Aorta (tissue), 5 donors: ENCODE data around the gene ADAMTS4. TPM values are rescaled to one million over a fixed set of nuclear protein-coding genes. Genes with fewer than 3 reads are reported as not detected.

ENCODE experiments used
- ATAC-seq: fragments of 200-7000 bp; cut with Tn5 transposase; one replicate; pipeline ENCODE4 v1.9.1; 2022; ENCODE audit warnings: moderate library complexity; ENCODE audit not compliant: low FRiP score
- DNase-seq, 2 donors: peaks; one replicate each; pipeline ENCODE4 v3.0.0-alpha.2; 2020
- H3K27ac ChIP-seq, 2 donors: one replicate each; pipeline ENCODE4 v1.5.1; 2013; ENCODE audit warnings: low read length in 2 of 2, mild to moderate bottlenecking in 2 of 2, moderate library complexity in 2 of 2, control low read depth in 1 of 2, inconsistent platforms in 1 of 2, low read depth in 1 of 2
- H3K27me3 ChIP-seq, 2 donors: one replicate each; pipeline ENCODE4 v1.6.1; 2013; ENCODE audit warnings: control low read depth in 1 of 2, low read length in 1 of 2, mild to moderate bottlenecking in 1 of 2, moderate library complexity in 1 of 2; ENCODE audit not compliant: insufficient read depth in 2 of 2, control insufficient read depth in 1 of 2
- H3K36me3 ChIP-seq, 2 donors: one replicate each; pipeline ENCODE4 v1.6.1; 2013; ENCODE audit warnings: control low read depth in 1 of 2, low read length in 1 of 2, mild to moderate bottlenecking in 1 of 2; ENCODE audit not compliant: insufficient read depth in 2 of 2, control insufficient read depth in 1 of 2
- H3K4me1 ChIP-seq, 2 donors: one replicate each; pipeline ENCODE4 v1.6.1; 2013; ENCODE audit warnings: low read length in 2 of 2, control low read depth in 1 of 2, mild to moderate bottlenecking in 1 of 2, moderate library complexity in 1 of 2; ENCODE audit not compliant: insufficient read depth in 2 of 2, control insufficient read depth in 1 of 2
- H3K4me3 ChIP-seq, 2 donors: one replicate each; pipeline ENCODE4 v1.5.1; 2013; ENCODE audit warnings: low read length in 2 of 2, control low read depth in 1 of 2, mild to moderate bottlenecking in 1 of 2
- H3K9me3 ChIP-seq: one replicate; pipeline ENCODE4 v1.6.1; 2013; ENCODE audit warnings: mild to moderate bottlenecking, low read length; ENCODE audit not compliant: control insufficient read depth
- WGBS, 2 donors: extraction: QIAGEN DNeasy Blood & Tissue Kit; methylation state at CpG; one replicate each; pipeline ENCODE4 v1.1.7; 2013; 5-methylcytosine and 5-hydroxymethylcytosine counted together
- intact Hi-C, 2 donors: fragments of 100-400 bp; cut with DNase I; formaldehyde crosslinking; loops; one replicate each; pipeline versions ENCODE4 v1.14.2 to v1.15.0; 2022
- microRNA-seq, 2 donors: library from miRNA; unstranded; fragments of <30 nt; microRNA quantifications; one replicate each; pipeline ENCODE4 v1.2.0, GENCODE V29; 2020
- polyA plus RNA-seq, 2 donors: library from polyadenylated mRNA; stranded (reverse); fragments of 200-250 nt; gene quantifications; one replicate each; pipeline ENCODE4 v1.2.3, GENCODE V29; 2013
- total RNA-seq, 2 donors: library from RNA; stranded (reverse); fragmentation: NEBNext Ultra II Directional; extraction: Animal tissue kit (Norgen Biotek cat#: 25700); gene quantifications; one replicate each; pipeline ENCODE4 v1.2.1, GENCODE V29; 2021
- donor health status: healthy with polysubstance abuse.
- donor health status: Bipolar disorder and iron deficiency.
- donor health status: DM: no; HTN: no; CAD: no.
- donor health status: DM: no; HTN: no; CAD: no.
- donor health status: DM: yes; HTN: yes; CAD: no.

The ADAMTS4 gene
- total and polyA plus RNA-seq, 4 donors = 1.4 to 207 (median 42.8) TPM

GRCh38 chr1:161139766-161140165 is 59.1 kb downstream of the ADAMTS4 start:
- Histone ChIP-seq H3K4me1 (no peaks in the 10 kb centered on the region), H3K36me3 (no peaks in the 10 kb centered on the region), H3K27me3 (no peaks in the 10 kb centered on the region), H3K9me3 (no peaks in the 10 kb centered on the region), H3K27ac (no peak overlapping the region), H3K4me3 (no peak overlapping the region)
- DNase-seq (no peak), ATAC-seq (no peak)
- intact Hi-C loops = no loop called here
- WGBS, 2 donors = 25 to 32% methylated on average over 1 of the region's 1 CpG

GRCh38 chr1:161138431-161138830 is 60.4 kb downstream of the ADAMTS4 start:
- intact Hi-C loops = no loop called here
- ATAC-seq (no peak), DNase-seq (no peak)
- Histone ChIP-seq H3K36me3 (no peaks in the 10 kb centered on the region), H3K27ac (no peak overlapping the region), H3K9me3 (no peaks in the 10 kb centered on the region), H3K27me3 (no peaks in the 10 kb centered on the region), H3K4me1 (no peaks in the 10 kb centered on the region), H3K4me3 (no peak overlapping the region)
- 60 to 77% methylated on average over 1 of the region's 1 CpG for WGBS, 2 donors

- Histone ChIP-seq H3K4me1 (no peaks in the 10 kb centered on the region), H3K4me3 (no peak overlapping the region), H3K27ac (no peak overlapping the region), H3K27me3 (no peaks in the 10 kb centered on the region), H3K36me3 (no peaks in the 10 kb centered on the region), H3K9me3 (no peaks in the 10 kb centered on the region)
- WGBS, 2 donors = 55 to 65% methylated on average over 3 of the region's 3 CpGs
- DNase-seq (no peak), ATAC-seq (no peak)
- intact Hi-C loops = no loop called here
These were observed 61.0 kb downstream of the ADAMTS4 start for GRCh38 chr1:161137881-161138280.

Small RNA genes lying within 50 kb of the gene (microRNA-seq; reads per million reads assigned to microRNA genes)
- 0 to 1.8 reads per million in 2 donors for gene MIR5187

Other genes starting within 250 kb of the ADAMTS4 start
- not detected for gene ITLN2, start 244.2 kb downstream of the ADAMTS4 start, total RNA-seq
- 1 to 10 TPM; 4.5 to 5.5 TPM for gene ITLN2, start 244.2 kb downstream of the ADAMTS4 start, polyA plus RNA-seq
- gene F11R, start 177.9 kb downstream of the ADAMTS4 start, total RNA-seq = 10 to 100 TPM; 21.7 to 26.0 TPM
- 1 to 10 TPM; 2.4 to 8.0 TPM for gene F11R, start 177.9 kb downstream of the ADAMTS4 start, polyA plus RNA-seq
- 10 to 100 TPM in 1 of 2 donors, 1 to 10 TPM in 1; 9.1 to 12.5 TPM for gene TSTD1, start 160.1 kb downstream of the ADAMTS4 start, total RNA-seq
- gene TSTD1, start 160.1 kb downstream of the ADAMTS4 start, polyA plus RNA-seq = 10 to 100 TPM; 13.2 to 31.9 TPM
- 10 to 100 TPM; 42.2 to 67.0 TPM for gene USF1, start 153.1 kb downstream of the ADAMTS4 start, total RNA-seq
- 100 to 1,000 TPM in 1 of 2 donors, 10 to 100 TPM in 1; 33.8 to 124 TPM for gene USF1, start 153.1 kb downstream of the ADAMTS4 start, polyA plus RNA-seq
- gene ARHGAP30, start 129.2 kb downstream of the ADAMTS4 start, total RNA-seq = 10 to 100 TPM; 14.7 to 20.5 TPM
- 10 to 100 TPM in 1 of 2 donors, 1 to 10 TPM in 1; 1.3 to 12.1 TPM for gene ARHGAP30, start 129.2 kb downstream of the ADAMTS4 start, polyA plus RNA-seq
- gene NECTIN4, start 109.5 kb downstream of the ADAMTS4 start, total RNA-seq = under 1 TPM; 0.24 to 0.26 TPM
- gene NECTIN4, start 109.5 kb downstream of the ADAMTS4 start, polyA plus RNA-seq = not detected
- gene KLHDC9, start 100.7 kb downstream of the ADAMTS4 start, total RNA-seq = 1 to 10 TPM in 1 of 2 donors, under 1 TPM in 1; 0.78 to 2.5 TPM
- gene KLHDC9, start 100.7 kb downstream of the ADAMTS4 start, polyA plus RNA-seq = 10 to 100 TPM in 1 of 2 donors, 1 to 10 TPM in 1; 7.9 to 14.8 TPM
- gene PFDN2, start 81.0 kb downstream of the ADAMTS4 start, total RNA-seq = 10 to 100 TPM; 36.4 to 42.3 TPM
- gene PFDN2, start 81.0 kb downstream of the ADAMTS4 start, polyA plus RNA-seq = 100 to 1,000 TPM in 1 of 2 donors, 10 to 100 TPM in 1; 74.6 to 116 TPM
- 10 to 100 TPM; 31.1 to 41.6 TPM for gene NIT1, start 80.9 kb downstream of the ADAMTS4 start, total RNA-seq
- gene NIT1, start 80.9 kb downstream of the ADAMTS4 start, polyA plus RNA-seq = 10 to 100 TPM; 47.6 to 50.5 TPM
- 10 to 100 TPM; 44.7 to 46.8 TPM for gene DEDD, start 66.4 kb downstream of the ADAMTS4 start, total RNA-seq
- gene DEDD, start 66.4 kb downstream of the ADAMTS4 start, polyA plus RNA-seq = 10 to 100 TPM; 25.2 to 39.7 TPM
- gene UFC1, start 45.1 kb downstream of the ADAMTS4 start, total RNA-seq = 10 to 100 TPM; 64.2 to 70.3 TPM
- 100 to 1,000 TPM; 143 to 184 TPM for gene UFC1, start 45.1 kb downstream of the ADAMTS4 start, polyA plus RNA-seq
- 10 to 100 TPM; 16.4 to 28.1 TPM for gene USP21, start 39.6 kb downstream of the ADAMTS4 start, total RNA-seq
- gene USP21, start 39.6 kb downstream of the ADAMTS4 start, polyA plus RNA-seq = 10 to 100 TPM; 15.7 to 24.7 TPM
- 10 to 100 TPM; 16.3 to 30.9 TPM for gene PPOX, start 32.6 kb downstream of the ADAMTS4 start, total RNA-seq
- gene PPOX, start 32.6 kb downstream of the ADAMTS4 start, polyA plus RNA-seq = 100 to 1,000 TPM in 1 of 2 donors, 10 to 100 TPM in 1; 17.0 to 126 TPM
- 10 to 100 TPM; 26.8 to 29.8 TPM for gene B4GALT3, start 21.5 kb downstream of the ADAMTS4 start, total RNA-seq
- 10 to 100 TPM; 13.9 to 23.1 TPM for gene B4GALT3, start 21.5 kb downstream of the ADAMTS4 start, polyA plus RNA-seq
- gene NDUFS2, start 3.3 kb upstream of the ADAMTS4 start, total RNA-seq = 10 to 100 TPM; 55.3 to 63.4 TPM
- gene NDUFS2, start 3.3 kb upstream of the ADAMTS4 start, polyA plus RNA-seq = 10 to 100 TPM; 64.2 to 88.1 TPM
- 10 to 100 TPM; 64.3 to 74.0 TPM for gene FCER1G, start 16.2 kb upstream of the ADAMTS4 start, total RNA-seq
- 100 to 1,000 TPM in 1 of 2 donors, 10 to 100 TPM in 1; 35.7 to 154 TPM for gene FCER1G, start 16.2 kb upstream of the ADAMTS4 start, polyA plus RNA-seq
- not detected for gene APOA2, start 24.6 kb upstream of the ADAMTS4 start, total RNA-seq
- 1 to 10 TPM in 1 of 2 donors, not detected in 1; 1.3 TPM for gene APOA2, start 24.6 kb upstream of the ADAMTS4 start, polyA plus RNA-seq
- gene TOMM40L, start 27.0 kb upstream of the ADAMTS4 start, total RNA-seq = 10 to 100 TPM in 1 of 2 donors, 1 to 10 TPM in 1; 10.0 to 12.9 TPM
- 10 to 100 TPM; 10.2 to 11.6 TPM for gene TOMM40L, start 27.0 kb upstream of the ADAMTS4 start, polyA plus RNA-seq
- gene NR1I3, start 39.1 kb upstream of the ADAMTS4 start, total RNA-seq = not detected
- not detected for gene NR1I3, start 39.1 kb upstream of the ADAMTS4 start, polyA plus RNA-seq
- 1 to 10 TPM in 1 of 2 donors, under 1 TPM in 1; 0.69 to 1.2 TPM for gene PCP4L1, start 59.7 kb upstream of the ADAMTS4 start, total RNA-seq
- gene PCP4L1, start 59.7 kb upstream of the ADAMTS4 start, polyA plus RNA-seq = not detected
- 10 to 100 TPM; 11.2 to 19.4 TPM for gene MPZ, start 110.9 kb upstream of the ADAMTS4 start, total RNA-seq
- gene MPZ, start 110.9 kb upstream of the ADAMTS4 start, polyA plus RNA-seq = 1 to 10 TPM in 1 of 2 donors, not detected in 1; 1.5 TPM
- gene SDHC, start 115.3 kb upstream of the ADAMTS4 start, total RNA-seq = 100 to 1,000 TPM; 103 to 127 TPM
- 100 to 1,000 TPM; 117 to 129 TPM for gene SDHC, start 115.3 kb upstream of the ADAMTS4 start, polyA plus RNA-seq
- gene CFAP126, start 168.8 kb upstream of the ADAMTS4 start, total RNA-seq = not detected
- gene CFAP126, start 168.8 kb upstream of the ADAMTS4 start, polyA plus RNA-seq = not detected